Ishikawa (cell line): Measurements from ENCODE around the gene SHB.

Source experiments
- CEBPB ChIP-seq: IDR thresholded peaks from 2 replicates; pipeline ENCODE4 v1.6.1; 2012
- EP300 ChIP-seq: IDR thresholded peaks from 2 replicates; pipeline ENCODE4 v1.6.1; 2012; ENCODE audit warnings: borderline replicate concordance
- MAX ChIP-seq: IDR thresholded peaks from 2 replicates; pipeline ENCODE4 v1.6.1; 2012
- RAD21 ChIP-seq: IDR thresholded peaks from 2 replicates; pipeline ENCODE4 v1.6.1; 2012; ENCODE audit warnings: low read depth
- TAF1 ChIP-seq: IDR thresholded peaks from 2 replicates; pipeline ENCODE4 v1.6.1; 2012; ENCODE audit warnings: low read depth, mild to moderate bottlenecking
- TCF12 ChIP-seq: IDR thresholded peaks from 2 replicates; pipeline ENCODE4 v1.6.1; 2012; ENCODE audit warnings: low read depth
- TEAD4 ChIP-seq: IDR thresholded peaks from 2 replicates; pipeline ENCODE4 v1.6.1; 2012
- YY1 ChIP-seq: IDR thresholded peaks from 2 replicates; pipeline ENCODE4 v1.6.1; 2012; ENCODE audit warnings: low read depth
- TF ChIP-seq, protein P1 (sequence below): IDR thresholded peaks from 2 replicates; pipeline ENCODE4 v1.6.1; 2012; ENCODE audit warnings: low read depth, mild to moderate bottlenecking
- TF ChIP-seq, protein P2 (sequence below): IDR thresholded peaks from 2 replicates; pipeline ENCODE4 v1.6.1; 2012

DNA sequence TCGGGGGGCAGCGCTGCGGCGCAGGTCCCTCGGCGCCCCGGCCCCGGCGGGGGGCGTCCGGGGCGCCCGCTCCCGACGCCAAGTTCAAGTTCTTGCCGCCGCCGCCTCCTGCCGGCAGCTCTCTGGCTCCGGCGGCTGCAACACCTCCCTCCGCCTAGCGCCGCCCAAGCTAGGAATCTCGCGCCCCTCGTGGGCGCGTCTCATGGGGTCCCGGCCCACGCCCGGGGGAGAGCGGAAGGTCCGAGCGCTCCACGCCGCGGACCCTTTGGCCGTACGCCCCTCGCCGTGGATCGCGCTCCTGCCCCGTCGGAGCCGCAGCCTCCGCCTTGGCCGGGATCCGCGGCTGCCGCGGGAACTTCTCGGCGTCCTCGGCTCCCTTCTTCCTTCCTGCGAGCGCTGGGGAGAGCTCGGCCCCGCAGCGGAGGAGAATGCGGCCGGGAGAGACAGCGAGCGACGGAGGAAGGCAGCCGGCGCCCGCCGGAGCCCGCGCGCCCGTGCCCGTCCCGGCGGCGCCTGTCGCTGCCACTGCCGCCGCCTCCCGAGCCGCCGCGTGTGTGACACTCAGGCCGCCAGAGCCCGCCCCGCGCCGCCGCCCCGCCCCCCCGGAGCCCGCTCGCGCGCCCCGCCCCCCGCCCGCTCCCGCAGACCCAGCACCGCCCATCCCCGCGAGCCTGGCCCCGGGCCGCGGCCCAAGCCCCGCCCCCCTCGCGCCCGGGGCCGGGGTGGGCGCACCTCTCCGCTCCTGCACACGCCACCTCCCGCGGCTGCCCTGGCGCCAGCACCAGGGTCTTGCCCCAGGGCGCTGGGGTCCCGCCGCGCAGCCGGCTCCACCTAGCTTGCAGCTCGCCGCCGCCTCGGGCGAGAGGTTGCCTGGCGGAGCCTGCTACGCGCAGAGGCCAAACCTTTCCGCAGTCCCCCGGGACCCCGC is at the start of gene SHB:
- TF ChIP-seq EP300 (peak; percentile 3; the same call in 1 of the 2 replicates), TCF12 (0 out of 2 replicates have a peak, but pooled peaks have one; percentile 14), MAX (no peak), TAF1 (peak; percentile 41), TEAD4 (no peak), RAD21 (peak; percentile 38; the same call in 1 of the 2 replicates), CEBPB (no peak), YY1 (no peak)
- TF ChIP-seq, protein P1, sequence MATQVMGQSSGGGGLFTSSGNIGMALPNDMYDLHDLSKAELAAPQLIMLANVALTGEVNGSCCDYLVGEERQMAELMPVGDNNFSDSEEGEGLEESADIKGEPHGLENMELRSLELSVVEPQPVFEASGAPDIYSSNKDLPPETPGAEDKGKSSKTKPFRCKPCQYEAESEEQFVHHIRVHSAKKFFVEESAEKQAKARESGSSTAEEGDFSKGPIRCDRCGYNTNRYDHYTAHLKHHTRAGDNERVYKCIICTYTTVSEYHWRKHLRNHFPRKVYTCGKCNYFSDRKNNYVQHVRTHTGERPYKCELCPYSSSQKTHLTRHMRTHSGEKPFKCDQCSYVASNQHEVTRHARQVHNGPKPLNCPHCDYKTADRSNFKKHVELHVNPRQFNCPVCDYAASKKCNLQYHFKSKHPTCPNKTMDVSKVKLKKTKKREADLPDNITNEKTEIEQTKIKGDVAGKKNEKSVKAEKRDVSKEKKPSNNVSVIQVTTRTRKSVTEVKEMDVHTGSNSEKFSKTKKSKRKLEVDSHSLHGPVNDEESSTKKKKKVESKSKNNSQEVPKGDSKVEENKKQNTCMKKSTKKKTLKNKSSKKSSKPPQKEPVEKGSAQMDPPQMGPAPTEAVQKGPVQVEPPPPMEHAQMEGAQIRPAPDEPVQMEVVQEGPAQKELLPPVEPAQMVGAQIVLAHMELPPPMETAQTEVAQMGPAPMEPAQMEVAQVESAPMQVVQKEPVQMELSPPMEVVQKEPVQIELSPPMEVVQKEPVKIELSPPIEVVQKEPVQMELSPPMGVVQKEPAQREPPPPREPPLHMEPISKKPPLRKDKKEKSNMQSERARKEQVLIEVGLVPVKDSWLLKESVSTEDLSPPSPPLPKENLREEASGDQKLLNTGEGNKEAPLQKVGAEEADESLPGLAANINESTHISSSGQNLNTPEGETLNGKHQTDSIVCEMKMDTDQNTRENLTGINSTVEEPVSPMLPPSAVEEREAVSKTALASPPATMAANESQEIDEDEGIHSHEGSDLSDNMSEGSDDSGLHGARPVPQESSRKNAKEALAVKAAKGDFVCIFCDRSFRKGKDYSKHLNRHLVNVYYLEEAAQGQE: no peak
- TF ChIP-seq, protein P2, sequence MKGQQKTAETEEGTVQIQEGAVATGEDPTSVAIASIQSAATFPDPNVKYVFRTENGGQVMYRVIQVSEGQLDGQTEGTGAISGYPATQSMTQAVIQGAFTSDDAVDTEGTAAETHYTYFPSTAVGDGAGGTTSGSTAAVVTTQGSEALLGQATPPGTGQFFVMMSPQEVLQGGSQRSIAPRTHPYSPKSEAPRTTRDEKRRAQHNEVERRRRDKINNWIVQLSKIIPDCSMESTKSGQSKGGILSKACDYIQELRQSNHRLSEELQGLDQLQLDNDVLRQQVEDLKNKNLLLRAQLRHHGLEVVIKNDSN: no peak
